Measurements from ENCODE around the gene ANXA3.

- TF ChIP-seq CTCF (conservative IDR thresholded peaks at IDR 0.05; ENCODE audit: low read depth, low read length) (no peak), EZH2 (IDR thresholded peaks at IDR 0.05; ENCODE audit: borderline replicate concordance, low read depth, low read length, poor library complexity, severe bottlenecking) (no peak)
Measured at GRCh38 chr4:78519962-78520361, 31.6 kb upstream of the ANXA3 start.

Measured in A673 (cell line).